GM23338 (cell line): ENCODE data around the gene SLC37A3. TPM values are rescaled to one million over a fixed set of nuclear protein-coding genes. Genes with fewer than 3 reads are reported as not detected.

ENCODE experiments used
- ATAC-seq: fragments of 200-7000 bp; cut with Tn5 transposase; 3 replicates; pipeline ENCODE4 v1.9.1; 2020
- DNase-seq: peaks from one replicate; pipeline ENCODE4 v3.0.0-alpha.2; 2015; ENCODE audit warnings: low spot score
- H2AFZ ChIP-seq: fragments of 200-600 bp; sonication (generic); 2 replicates; pipeline ENCODE4 v1.8.0; 2016; ENCODE audit warnings: antibody characterized with exemption, mild to moderate bottlenecking, moderate library complexity
- H3F3A ChIP-seq: fragments of 200-600 bp; sonication (generic); replicated peaks from 2 replicates; pipeline ENCODE4 v1.8.0; 2017; ENCODE audit warnings: antibody characterized with exemption, mixed run types, low read depth
- H3K27ac ChIP-seq: fragments of 200-600 bp; sonication (generic); 2 replicates; pipeline ENCODE4 v1.6.1; 2016; ENCODE audit warnings: low read depth
- H3K27me3 ChIP-seq: fragments of 200-600 bp; sonication (generic); 2 replicates; pipeline ENCODE4 v1.8.0; 2016; ENCODE audit warnings: mild to moderate bottlenecking, mixed run types, moderate library complexity; ENCODE audit not compliant: insufficient read depth
- H3K36me3 ChIP-seq: fragments of 200-600 bp; sonication (generic); 2 replicates; pipeline ENCODE4 v1.8.0; 2016; ENCODE audit warnings: mild to moderate bottlenecking; ENCODE audit not compliant: insufficient read depth
- H3K4me1 ChIP-seq: fragments of 200-600 bp; sonication (generic); 2 replicates; pipeline ENCODE4 v1.8.0; 2016; ENCODE audit warnings: mild to moderate bottlenecking, moderate library complexity; ENCODE audit not compliant: insufficient read depth
- H3K4me2 ChIP-seq: fragments of 200-600 bp; sonication (generic); 2 replicates; pipeline ENCODE4 v1.7.1; 2017; ENCODE audit warnings: mixed run types
- H3K4me3 ChIP-seq: fragments of 200-600 bp; sonication (generic); 2 replicates; pipeline ENCODE4 v1.6.1; 2016; ENCODE audit warnings: mixed run types
- H3K79me2 ChIP-seq: fragments of 200-600 bp; sonication (generic); replicated peaks from 2 replicates; pipeline ENCODE4 v1.8.0; 2017; ENCODE audit warnings: mild to moderate bottlenecking; ENCODE audit not compliant: insufficient read depth
- H3K9me2 ChIP-seq: fragments of 200-600 bp; sonication (generic); 2 replicates; pipeline ENCODE4 v1.8.0; 2017; ENCODE audit not compliant: insufficient read depth
- H4K20me1 ChIP-seq: fragments of 200-600 bp; sonication (generic); replicated peaks from 2 replicates; pipeline ENCODE4 v1.8.0; 2017; ENCODE audit warnings: mild to moderate bottlenecking; ENCODE audit not compliant: insufficient read depth
- H3K27ac Mint-ChIP-seq: 2 replicates; pipeline ENCODE4 v1.8.0; 2020; ENCODE audit warnings: inconsistent platforms, mild to moderate bottlenecking, moderate library complexity, mixed read lengths
- H3K27me3 Mint-ChIP-seq: 3 replicates; pipeline ENCODE4 v1.8.0; 2022; ENCODE audit warnings: low read depth, mild to moderate bottlenecking, moderate library complexity, mixed read lengths, inconsistent platforms; ENCODE audit not compliant: insufficient read depth, poor library complexity
- H3K36me3 Mint-ChIP-seq: 3 replicates; pipeline ENCODE4 v1.8.0; 2021; ENCODE audit warnings: low read depth, mild to moderate bottlenecking, inconsistent platforms, moderate library complexity, mixed read lengths
- H3K4me1 Mint-ChIP-seq: 3 replicates; pipeline ENCODE4 v1.8.0; 2020; ENCODE audit warnings: mild to moderate bottlenecking, inconsistent platforms, mixed read lengths
- H3K4me3 Mint-ChIP-seq: 3 replicates; pipeline ENCODE4 v1.8.0; 2021; ENCODE audit warnings: moderate library complexity, mild to moderate bottlenecking, inconsistent platforms, mixed read lengths
- H3K9me3 Mint-ChIP-seq: 3 replicates; pipeline ENCODE4 v1.8.0; 2020; ENCODE audit warnings: moderate library complexity, mild to moderate bottlenecking, inconsistent platforms, mixed read lengths
- CREB1 ChIP-seq: fragments of 250-450 bp; sonication (Bioruptor Pico); IDR thresholded peaks from 2 replicates; pipeline ENCODE4 v1.5.0; 2020; ENCODE audit warnings: low read depth, mild to moderate bottlenecking, moderate library complexity
- CTCF ChIP-seq, 2 experiments: fragments of 200-600 bp in 1 of 2; sonication (generic) in 1 of 2; conservative IDR thresholded peaks; 2 replicates each; pipeline versions ENCODE4 v1.5.1 to v1.6.1; 2016 to 2017; ENCODE audit warnings: antibody characterized with exemption in 2 of 2, low read depth in 2 of 2, mild to moderate bottlenecking in 2 of 2, moderate library complexity in 1 of 2
- EZH2 ChIP-seq: fragments of 200-600 bp; sonication (generic); IDR thresholded peaks from one replicate; pipeline ENCODE4 v1.8.0; 2017; ENCODE audit warnings: antibody characterized with exemption, mild to moderate bottlenecking, low read depth; ENCODE audit not compliant: unreplicated experiment
- EZH2phosphoT487 ChIP-seq: fragments of 200-600 bp; sonication (generic); IDR thresholded peaks from one replicate; pipeline ENCODE4 v1.8.1; 2018; ENCODE audit warnings: antibody characterized with exemption; ENCODE audit not compliant: unreplicated experiment
- JUNB ChIP-seq: IDR thresholded peaks from one replicate; pipeline ENCODE4 v1.6.1; 2016; ENCODE audit warnings: antibody characterized with exemption; ENCODE audit not compliant: unreplicated experiment
- NANOG ChIP-seq: IDR thresholded peaks from 2 replicates; pipeline ENCODE4 v1.6.1; 2016; ENCODE audit warnings: antibody characterized with exemption, borderline replicate concordance
- POLR2AphosphoS5 ChIP-seq: IDR thresholded peaks from 2 replicates; pipeline ENCODE4 v1.6.1; 2016; ENCODE audit warnings: antibody characterized with exemption, low read depth
- REST ChIP-seq: IDR thresholded peaks from one replicate; pipeline ENCODE4 v1.6.1; 2018; ENCODE audit warnings: antibody characterized with exemption; ENCODE audit not compliant: unreplicated experiment
- STAT1 ChIP-seq: IDR thresholded peaks from one replicate; pipeline ENCODE4 v1.6.1; 2016; ENCODE audit warnings: antibody characterized with exemption; ENCODE audit not compliant: unreplicated experiment
- ZNF114 ChIP-seq: fragments of 250-450 bp; sonication (Bioruptor Pico); IDR thresholded peaks from 2 replicates; pipeline ENCODE4 v1.5.0; 2020; ENCODE audit warnings: mild to moderate bottlenecking, moderate library complexity
- ZNF331 ChIP-seq: fragments of 250-450 bp; sonication (Bioruptor Pico); IDR thresholded peaks from 2 replicates; pipeline ENCODE4 v1.5.0; 2020; ENCODE audit warnings: low read depth, mild to moderate bottlenecking, moderate library complexity
- ZNF462 ChIP-seq: fragments of 250-450 bp; sonication (Bioruptor Pico); IDR thresholded peaks from 2 replicates; pipeline ENCODE4 v1.5.0; 2020; ENCODE audit warnings: mild to moderate bottlenecking, moderate library complexity
- polyA plus RNA-seq: library from polyadenylated mRNA; unstranded; fragments of >200 nt; fragmentation: Nextera tagmentation; extraction: Ambion mirVana; gene quantifications from 2 replicates; pipeline ENCODE4 v1.2.1, GENCODE V29; 2016
- total RNA-seq: library from RNA; depleted of rRNA; stranded (reverse); fragments of >200 nt; shearing (Covaris generic); gene quantifications from 2 replicates; pipeline ENCODE4 v1.2.3, GENCODE V29; 2014
- TF ChIP-seq, protein P1 (sequence below): IDR thresholded peaks from 2 replicates; pipeline ENCODE4 v1.6.1; 2016; ENCODE audit warnings: antibody characterized with exemption

The SLC37A3 gene
- total and polyA plus RNA-seq, 2 experiments from 2014 or later = 35.6 to 86.2 TPM

DNA sequence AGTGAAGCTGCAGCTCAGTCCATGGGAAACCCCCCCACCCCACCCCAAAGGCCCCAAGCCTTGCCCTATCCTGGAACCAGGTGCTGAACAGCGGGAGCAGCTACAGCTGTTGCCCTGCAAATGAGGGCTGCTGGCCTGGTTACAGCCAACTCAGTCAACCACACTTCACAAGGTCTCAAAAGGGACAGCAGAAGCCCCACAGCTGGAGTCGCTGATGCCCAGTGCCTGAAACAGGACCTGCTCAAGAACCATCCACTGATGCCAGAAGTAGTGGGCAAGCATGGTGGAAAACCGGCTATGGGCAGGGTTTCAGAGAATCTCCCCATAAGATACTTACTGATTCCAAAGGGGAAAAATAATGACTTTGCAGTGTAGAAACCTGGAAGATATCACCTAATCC lies 110.3 kb downstream of the SLC37A3 start:
- Histone ChIP-seq H3K27ac (no peak overlapping the region), H3K36me3 (no peaks in the 10 kb centered on the region), H3K9me2 (no peaks in the 10 kb centered on the region), H3K4me2 (no peak overlapping the region), H3K79me2 (no peaks in the 10 kb centered on the region), H3K27me3 (no peaks in the 10 kb centered on the region), H3K4me3 (no peak overlapping the region), H3F3A (no peaks in the 10 kb centered on the region), H2AFZ (no peak overlapping the region), H3K4me1 (no peaks in the 10 kb centered on the region), H4K20me1 (no peaks in the 10 kb centered on the region)
- Mint-ChIP-seq H3K4me1 (no peaks in the 10 kb centered on the region), H3K36me3 (no peaks in the 10 kb centered on the region), H3K27me3 (peaks cover 3% of the 10 kb centered on the region), H3K4me3 (no peak overlapping the region), H3K27ac (no peak overlapping the region), H3K9me3 (no peaks in the 10 kb centered on the region)
- DNase-seq = no peak
- no peak for TF ChIP-seq CREB1 (CRISPR knock-in tag)
- no peak for TF ChIP-seq EZH2
- no peak for TF ChIP-seq STAT1
- TF ChIP-seq, protein P1, sequence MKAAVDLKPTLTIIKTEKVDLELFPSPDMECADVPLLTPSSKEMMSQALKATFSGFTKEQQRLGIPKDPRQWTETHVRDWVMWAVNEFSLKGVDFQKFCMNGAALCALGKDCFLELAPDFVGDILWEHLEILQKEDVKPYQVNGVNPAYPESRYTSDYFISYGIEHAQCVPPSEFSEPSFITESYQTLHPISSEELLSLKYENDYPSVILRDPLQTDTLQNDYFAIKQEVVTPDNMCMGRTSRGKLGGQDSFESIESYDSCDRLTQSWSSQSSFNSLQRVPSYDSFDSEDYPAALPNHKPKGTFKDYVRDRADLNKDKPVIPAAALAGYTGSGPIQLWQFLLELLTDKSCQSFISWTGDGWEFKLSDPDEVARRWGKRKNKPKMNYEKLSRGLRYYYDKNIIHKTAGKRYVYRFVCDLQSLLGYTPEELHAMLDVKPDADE = no peak
- TF ChIP-seq REST = no peak
- TF ChIP-seq ZNF462 (CRISPR knock-in tag) = no peak
- TF ChIP-seq CTCF (conservative IDR thresholded peaks at IDR 0.05; ENCODE audit: low read depth in 2 of 2) = no peak
- TF ChIP-seq ZNF331 = no peak
- TF ChIP-seq POLR2AphosphoS5 = no peak
- TF ChIP-seq EZH2phosphoT487 = no peak
- no peak for TF ChIP-seq NANOG
- no peak for TF ChIP-seq JUNB
- no peak for TF ChIP-seq ZNF114 (CRISPR knock-in tag)
- no peak for ATAC-seq
